ENCODE data around the gene IL22RA1.

GRCh38 chr1:24085007-24085406 lies 57.9 kb downstream of the IL22RA1 start:
- TF ChIP-seq CTCF (conservative IDR thresholded peaks at IDR 0.05; ENCODE audit: low read length) (no peak), EZH2phosphoT487 (IDR thresholded peaks at IDR 0.05; ENCODE audit: borderline replicate concordance, low read depth, low read length) (no peak)
